DOHH2 (cell line): ENCODE measurements around the gene NALCN.
A peak's percentile ranks its signal among the peaks of the same experiment; 100 is the strongest.

Source experiments
- H3F3A ChIP-seq: fragments of 200-600 bp; sonication (generic), shearing (Covaris generic); 2 replicates; pipeline ENCODE4 v1.6.0; 2016; ENCODE audit warnings: antibody characterized with exemption, mild to moderate bottlenecking; ENCODE audit not compliant: control insufficient read depth, insufficient read depth
- H3K27ac ChIP-seq: fragments of 200-600 bp; sonication (generic); 2 replicates; pipeline ENCODE4 v1.5.1; 2014; ENCODE audit warnings: low read depth, mild to moderate bottlenecking, low read length, moderate library complexity
- H3K27me3 ChIP-seq: fragments of 200-600 bp; sonication (generic); 2 replicates; pipeline ENCODE4 v1.6.1; 2014; ENCODE audit warnings: mild to moderate bottlenecking, low read length, mixed read lengths; ENCODE audit not compliant: control insufficient read depth
- H3K36me3 ChIP-seq: fragments of 200-600 bp; sonication (generic); 2 replicates; pipeline ENCODE4 v1.6.1; 2014; ENCODE audit warnings: mild to moderate bottlenecking, low read length, moderate library complexity, mixed read lengths; ENCODE audit not compliant: control insufficient read depth
- H3K4me1 ChIP-seq: fragments of 200-600 bp; sonication (generic); 2 replicates; pipeline ENCODE4 v1.6.1; 2014; ENCODE audit warnings: mild to moderate bottlenecking, low read length, mixed read lengths; ENCODE audit not compliant: control insufficient read depth
- H3K4me2 ChIP-seq: fragments of 200-600 bp; sonication (generic); 2 replicates; pipeline ENCODE4 v1.6.0; 2014; ENCODE audit warnings: mild to moderate bottlenecking, low read length, moderate library complexity
- H3K4me3 ChIP-seq: fragments of 200-600 bp; sonication (generic); 2 replicates; pipeline ENCODE4 v1.5.1; 2014; ENCODE audit warnings: mild to moderate bottlenecking, low read length, mixed read lengths
- H3K79me2 ChIP-seq: fragments of 200-600 bp; sonication (generic); 2 replicates; pipeline ENCODE4 v1.6.1; 2014; ENCODE audit warnings: mild to moderate bottlenecking, low read length, mixed read lengths; ENCODE audit not compliant: control insufficient read depth
- H3K9me2 ChIP-seq: fragments of 200-600 bp; sonication (generic); replicated peaks from 2 replicates; pipeline ENCODE4 v1.6.1; 2014; ENCODE audit warnings: mild to moderate bottlenecking, low read length, mixed read lengths; ENCODE audit not compliant: control insufficient read depth
- H3K9me3 ChIP-seq: fragments of 200-600 bp; sonication (generic); 2 replicates; pipeline ENCODE4 v1.6.1; 2014; ENCODE audit warnings: antibody characterized with exemption, low read length, mixed read lengths; ENCODE audit not compliant: control insufficient read depth, insufficient read depth
- H4K20me1 ChIP-seq: fragments of 200-600 bp; sonication (generic); 2 replicates; pipeline ENCODE4 v1.6.0; 2014; ENCODE audit warnings: low read depth, mild to moderate bottlenecking, antibody characterized with exemption, low read length, moderate library complexity; ENCODE audit not compliant: control insufficient read depth, insufficient read depth
- CTCF ChIP-seq: fragments of 200-600 bp; sonication (generic); IDR thresholded peaks from one replicate; pipeline ENCODE4 v1.5.1; 2014; ENCODE audit warnings: antibody characterized with exemption, mild to moderate bottlenecking, low read depth, low read length; ENCODE audit not compliant: poor library complexity, severe bottlenecking
- EZH2phosphoT487 ChIP-seq: fragments of 200-600 bp; sonication (generic); IDR thresholded peaks from 2 replicates; pipeline ENCODE4 v1.6.1; 2017; ENCODE audit warnings: borderline replicate concordance, mild to moderate bottlenecking, antibody characterized with exemption, low read length, moderate library complexity, mixed read lengths

NALCN gene

GRCh38 chr13:101150998-101151397 is 265.3 kb downstream of the NALCN start:
- Histone ChIP-seq H3F3A (0 out of 2 replicates have a peak, but pooled peaks cover 3% of the 10 kb centered on the region), H3K79me2 (no peaks in the 10 kb centered on the region), H3K27me3 (no peaks in the 10 kb centered on the region), H3K4me2 (peak overlapping the region; percentile 43), H3K36me3 (no peaks in the 10 kb centered on the region), H3K4me3 (0 out of 2 replicates have a peak overlapping the region, but pooled peaks have one; percentile 29), H4K20me1 (no peaks in the 10 kb centered on the region), H3K9me3 (no peaks in the 10 kb centered on the region), H3K27ac (peak overlapping the region; percentile 52), H3K4me1 (peaks cover 25% of the 10 kb centered on the region), H3K9me2 (no peaks in the 10 kb centered on the region)
- no peak for TF ChIP-seq CTCF
- no peak for TF ChIP-seq EZH2phosphoT487

GRCh38 chr13:101149735-101150384 is 266.4 kb downstream of the NALCN start:
- Histone ChIP-seq H3K4me3 (no peak overlapping the region), H3K9me2 (no peaks in the 10 kb centered on the region), H4K20me1 (no peaks in the 10 kb centered on the region), H3K9me3 (no peaks in the 10 kb centered on the region), H3K4me1 (peaks cover 25% of the 10 kb centered on the region), H3K27me3 (no peaks in the 10 kb centered on the region), H3K4me2 (peak overlapping the region; percentile 43), H3K36me3 (no peaks in the 10 kb centered on the region), H3F3A (0 out of 2 replicates have a peak, but pooled peaks cover 3% of the 10 kb centered on the region), H3K79me2 (no peaks in the 10 kb centered on the region), H3K27ac (no peak overlapping the region)
- TF ChIP-seq CTCF (peak; percentile 47), EZH2phosphoT487 (no peak)

- Histone ChIP-seq H3K4me3 (no peak overlapping the region), H3K9me2 (no peaks in the 10 kb centered on the region), H3K9me3 (no peaks in the 10 kb centered on the region), H3K36me3 (no peaks in the 10 kb centered on the region), H3K27me3 (no peaks in the 10 kb centered on the region), H4K20me1 (no peaks in the 10 kb centered on the region), H3F3A (0 out of 2 replicates have a peak, but pooled peaks cover 3% of the 10 kb centered on the region), H3K27ac (no peak overlapping the region), H3K4me2 (no peak overlapping the region), H3K79me2 (no peaks in the 10 kb centered on the region), H3K4me1 (peaks cover 16% of the 10 kb centered on the region)
- TF ChIP-seq EZH2phosphoT487 (no peak), CTCF (no peak)
Measured at GRCh38 chr13:101146101-101146898, 270.0 kb downstream of the NALCN start.
